ENCODE data around the gene SLC39A12. TPM values are rescaled to one million over a fixed set of nuclear protein-coding genes. Genes with fewer than 3 reads are reported as not detected.

The SLC39A12 gene
- polyA plus RNA-seq, 3 donors from 2014 or later, result not detected

Other genes with a start within 250 kb of the SLC39A12 start
- under 1 TPM in 1 of 3 donors, not detected in 2; 0.07 TPM for gene TMEM236, start 199.7 kb upstream of the SLC39A12 start, polyA plus RNA-seq
- not detected for gene MRC1, start 142.6 kb upstream of the SLC39A12 start, polyA plus RNA-seq
- gene CACNB2, start 188.5 kb downstream of the SLC39A12 start, polyA plus RNA-seq, result under 1 TPM in 1 of 3 donors, not detected in 2; 0.21 TPM

Measured in immature natural killer cell (primary cell).